Erythroblast (primary cell): ENCODE data around the gene SMIM33.
"Not testable (repeated sequence)": the region's sequence is repeated elsewhere in the genome, so short reads cannot be mapped to it uniquely, and the experiment has no call there.

Experiments used
- DNase-seq, 2 experiments: peaks; one replicate each; lab custom pipeline; 2025; lab: John Stamatoyannopoulos, UW
- GATA1 ChIP-seq: IDR thresholded peaks from 2 replicates; pipeline ENCODE4 v1.6.1; 2011; ENCODE audit warnings: low read depth, mild to moderate bottlenecking, control low read depth, low read length, moderate library complexity
- POLR2A ChIP-seq: IDR thresholded peaks from 2 replicates; pipeline ENCODE4 v1.6.1; 2011; ENCODE audit warnings: mild to moderate bottlenecking, low read length

Gene SMIM33

GRCh38 chr5:139470821-139471300 lies at the start of gene SMIM33:
Gene SMIM33, plus strand, starts transcription at chr5:139471004. Its CDS starts 118 bp downstream, at chr5:139471122.
- no peak for TF ChIP-seq POLR2A
- TF ChIP-seq GATA1 = no peak
- DNase-seq = no peak

GRCh38 chr5:139422307-139422893 lies 48.4 kb upstream of the SMIM33 start:
- TF ChIP-seq GATA1 (no peak), POLR2A (no peak)

GRCh38 chr5:139425497-139425896 lies 45.3 kb upstream of the SMIM33 start:
- TF ChIP-seq POLR2A (no peak), GATA1 (no peak)
- DNase-seq = no peak

More at GRCh38 chr5:139422307-139422893, 48.4 kb upstream of the SMIM33 start:
- DNase-seq = peak; percentile 72 to 81

GRCh38 chr5:139426203-139426885 lies 44.5 kb upstream of the SMIM33 start:
- TF ChIP-seq GATA1 (no peak), POLR2A (no peak)
- no peak for DNase-seq

- DNase-seq = no peak
- TF ChIP-seq POLR2A (no peak), GATA1 (no peak)
These were observed 40.8 kb upstream of the SMIM33 start for GRCh38 chr5:139430015-139430414.

- TF ChIP-seq POLR2A (no peak), GATA1 (no peak)
- no peak for DNase-seq
These were observed 39.1 kb upstream of the SMIM33 start for GRCh38 chr5:139431706-139432105.

- DNase-seq = no peak
- no peak for TF ChIP-seq GATA1
- no peak for TF ChIP-seq POLR2A
These were observed 35.1 kb upstream of the SMIM33 start for GRCh38 chr5:139435676-139436075.

GRCh38 chr5:139438707-139439012 lies 32.1 kb upstream of the SMIM33 start:
- TF ChIP-seq POLR2A (no peak), GATA1 (no peak)
- peak in 1 of 2 experiments; percentile 38 for DNase-seq

- TF ChIP-seq POLR2A (peak; percentile 46), GATA1 (no peak)
- DNase-seq = peak; percentile 86 to 91
These were observed 31.5 kb upstream of the SMIM33 start, which contains the start of gene DNAJC18 for GRCh38 chr5:139439013-139439903. Gene DNAJC18, minus strand, starts transcription at chr5:139439525. Its CDS starts 80 bp downstream, at chr5:139439445.

GRCh38 chr5:139440416-139440815 lies 30.4 kb upstream of the SMIM33 start:
- not testable (repeated sequence) for DNase-seq

GRCh38 chr5:139443831-139444453 lies 26.9 kb upstream of the SMIM33 start:
- no peak for DNase-seq
- TF ChIP-seq POLR2A (no peak), GATA1 (no peak)

GRCh38 chr5:139445325-139446170 lies 25.3 kb upstream of the SMIM33 start:
- TF ChIP-seq GATA1 = no peak
- TF ChIP-seq POLR2A = no peak
- DNase-seq = no peak
